Transverse colon (tissue), 4 donors: ENCODE results near the gene SSR4. TPM values are rescaled to one million over a fixed set of nuclear protein-coding genes. Genes with fewer than 3 reads are reported as not detected.

Experiments used
- DNase-seq: peaks from one replicate; pipeline ENCODE4 v3.0.0-alpha.2; 2019
- H3K27ac ChIP-seq, 4 donors: fragments of 200-600 bp; sonication (generic); 2 replicates each; pipeline ENCODE4 v1.5.1; 2016 to 2018; ENCODE audit warnings: inconsistent platforms in 4 of 4
- H3K27me3 ChIP-seq: fragments of 200-600 bp; sonication (generic); 2 replicates; pipeline ENCODE4 v1.5.1; 2017; ENCODE audit warnings: inconsistent platforms
- H3K36me3 ChIP-seq, 4 donors: fragments of 200-600 bp; sonication (generic); 2 replicates each; pipeline ENCODE4 v1.5.1; 2017 to 2019; ENCODE audit warnings: inconsistent platforms in 4 of 4
- H3K4me1 ChIP-seq, 4 donors: fragments of 200-600 bp; sonication (generic); 2 replicates each; pipeline ENCODE4 v1.5.1; 2017 to 2020; ENCODE audit warnings: inconsistent platforms in 4 of 4
- H3K4me3 ChIP-seq, 4 donors: fragments of 200-600 bp; sonication (generic); 1 replicate in 1 of 4; 2 replicates in 3 of 4; pipeline versions ENCODE4 v1.5.1 to v1.6.1; 2017 to 2019; ENCODE audit warnings: inconsistent platforms in 4 of 4
- H3K9me3 ChIP-seq, 2 donors: fragments of 200-600 bp; sonication (generic); 2 replicates each; pipeline ENCODE4 v1.5.1; 2017 to 2019; ENCODE audit warnings: inconsistent platforms in 2 of 2
- EP300 ChIP-seq: sonication (generic); formaldehyde crosslinking; IDR thresholded peaks from one replicate; pipeline ENCODE4 v1.6.1; 2017; ENCODE audit warnings: antibody characterized with exemption, low read depth
- POLR2A ChIP-seq: fragments of 450-650 bp; IDR thresholded peaks from one replicate; pipeline ENCODE4 v1.6.1; 2016; ENCODE audit warnings: antibody characterized with exemption, mild to moderate bottlenecking, moderate library complexity
- POLR2AphosphoS5 ChIP-seq, 3 donors: sonication (generic); formaldehyde crosslinking; IDR thresholded peaks; one replicate each; pipeline ENCODE4 v1.6.1; 2016; ENCODE audit warnings: antibody characterized with exemption in 3 of 3
- WGBS, 2 donors: methylation state at CpG; one replicate each; pipeline ENCODE4 v1.1.5; 2018; ENCODE audit warnings: low coverage in 1 of 2; 5-methylcytosine and 5-hydroxymethylcytosine counted together
- in situ Hi-C, 4 donors: fragments of 200-750 bp; cut with MboI; loops; one replicate each; pipeline versions ENCODE4 v1.15.0 to v1.15.1; 2017; ENCODE audit warnings: low sequenced_read_pairs in 3 of 4, low pct_ligation_motif_present in 1 of 4, low pct_unique_long_range_greater_than_20kb in 1 of 4
- intact Hi-C: fragments of 100-400 bp; cut with DNase I; formaldehyde crosslinking; loops from one replicate; pipeline ENCODE4 v1.15.1; 2023; ENCODE audit warnings: low total_unique reads
- total RNA-seq, 4 donors: library from RNA; depleted of rRNA; stranded (reverse); fragments of >200 nt; gene quantifications; one replicate each; pipeline ENCODE4 v1.1.0, GENCODE V29; 2016
- TF ChIP-seq, protein P1 (sequence below), 5 experiments: fragments of 200-600 bp in 3 of 5; fragments of 450-650 bp in 2 of 5; sonication (generic) in 3 of 5; IDR thresholded peaks; 1 replicate in 2 of 5; 2 replicates in 3 of 5; pipeline ENCODE4 v1.5.1; 2016 to 2017; ENCODE audit warnings: antibody characterized with exemption in 5 of 5, inconsistent platforms in 3 of 5, mild to moderate bottlenecking in 2 of 5, moderate library complexity in 1 of 5

Gene SSR4
- total RNA-seq, 4 donors from 2014 or later, result 16.1 to 165 (median 95.8) TPM

DNA sequence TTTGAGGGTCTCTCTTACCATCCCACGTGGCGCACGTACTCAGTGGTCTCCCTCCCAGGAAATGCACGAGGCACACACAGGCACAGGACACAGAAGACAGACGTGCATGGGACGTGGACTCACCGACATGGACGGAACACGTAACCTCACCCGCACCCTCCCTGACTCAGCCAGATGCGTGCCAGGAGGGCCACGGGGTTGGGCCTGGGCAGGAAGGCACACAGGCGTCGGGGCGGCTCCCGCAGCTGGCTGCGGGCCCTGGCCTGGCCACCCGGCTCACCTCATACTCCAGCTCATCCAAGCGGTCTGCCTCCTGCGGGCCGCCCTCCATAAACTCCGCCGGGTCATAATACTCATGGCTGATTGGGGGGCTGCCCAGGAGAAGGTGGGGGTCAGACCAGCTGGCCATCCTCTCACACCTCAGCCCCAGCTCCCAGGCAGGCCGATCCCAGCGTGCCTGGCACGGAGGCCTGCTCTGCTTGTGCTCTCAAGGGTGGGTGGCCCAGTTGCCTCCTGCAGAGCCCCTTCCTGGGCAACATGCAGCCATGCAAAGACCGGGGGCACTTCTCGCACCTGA lies 12.6 kb downstream of the SSR4 start:
- H3K27me3 ChIP-seq, result no peaks in the 10 kb centered on the region
- TF ChIP-seq POLR2AphosphoS5 (IDR thresholded peaks at IDR 0.05) (no peak), EP300 (no peak), POLR2A (no peak)
- TF ChIP-seq, protein P1, sequence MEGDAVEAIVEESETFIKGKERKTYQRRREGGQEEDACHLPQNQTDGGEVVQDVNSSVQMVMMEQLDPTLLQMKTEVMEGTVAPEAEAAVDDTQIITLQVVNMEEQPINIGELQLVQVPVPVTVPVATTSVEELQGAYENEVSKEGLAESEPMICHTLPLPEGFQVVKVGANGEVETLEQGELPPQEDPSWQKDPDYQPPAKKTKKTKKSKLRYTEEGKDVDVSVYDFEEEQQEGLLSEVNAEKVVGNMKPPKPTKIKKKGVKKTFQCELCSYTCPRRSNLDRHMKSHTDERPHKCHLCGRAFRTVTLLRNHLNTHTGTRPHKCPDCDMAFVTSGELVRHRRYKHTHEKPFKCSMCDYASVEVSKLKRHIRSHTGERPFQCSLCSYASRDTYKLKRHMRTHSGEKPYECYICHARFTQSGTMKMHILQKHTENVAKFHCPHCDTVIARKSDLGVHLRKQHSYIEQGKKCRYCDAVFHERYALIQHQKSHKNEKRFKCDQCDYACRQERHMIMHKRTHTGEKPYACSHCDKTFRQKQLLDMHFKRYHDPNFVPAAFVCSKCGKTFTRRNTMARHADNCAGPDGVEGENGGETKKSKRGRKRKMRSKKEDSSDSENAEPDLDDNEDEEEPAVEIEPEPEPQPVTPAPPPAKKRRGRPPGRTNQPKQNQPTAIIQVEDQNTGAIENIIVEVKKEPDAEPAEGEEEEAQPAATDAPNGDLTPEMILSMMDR (IDR thresholded peaks at IDR 0.05), result no peak
- in situ Hi-C loops, result loop anchor here in 1 of 4 donors (25.0 kb wide), 1 partner anchor 105 kb away; the partner anchor contains the start of gene AVPR2

GRCh38 chrX:153807976-153808375 lies 13.5 kb downstream of the SSR4 start:
- no peaks in the 10 kb centered on the region for H3K4me1 ChIP-seq
- DNase-seq, result no peak
- no peaks in the 10 kb centered on the region for H3K9me3 ChIP-seq
- H3K27me3 ChIP-seq, result no peaks in the 10 kb centered on the region
- H3K27ac ChIP-seq, result no peak overlapping the region
- H3K4me3 ChIP-seq, result no peak overlapping the region
- intact Hi-C loops (no loop called here), in situ Hi-C loops (loop anchor here in 1 of 4 donors (25.0 kb wide), 1 partner anchor 104 kb away; the partner anchor contains the start of gene AVPR2)
- 92% methylated on average over 19 of the region's 19 CpGs; no CpG with 5 or more reads in 1 of the 2 donors for WGBS, 2 donors
- TF ChIP-seq POLR2A, result no peak
- no peak for TF ChIP-seq POLR2AphosphoS5 (IDR thresholded peaks at IDR 0.05)
- no peak for TF ChIP-seq EP300
- TF ChIP-seq, protein P1 (IDR thresholded peaks at IDR 0.05), result no peak
- no peaks in the 10 kb centered on the region for H3K36me3 ChIP-seq

More for the DNA sequence above, 12.6 kb downstream of the SSR4 start:
- H3K4me3 ChIP-seq, result no peak overlapping the region
- H3K4me1 ChIP-seq, result no peaks in the 10 kb centered on the region
- H3K9me3 ChIP-seq, result no peaks in the 10 kb centered on the region
- no peaks in the 10 kb centered on the region for H3K36me3 ChIP-seq
- WGBS, 2 donors, result 92% methylated on average over 16 of the region's 28 CpGs; no CpG with 5 or more reads in 1 of the 2 donors
- no peak for DNase-seq
- intact Hi-C loops, result no loop called here
- no peak overlapping the region for H3K27ac ChIP-seq

DNA sequence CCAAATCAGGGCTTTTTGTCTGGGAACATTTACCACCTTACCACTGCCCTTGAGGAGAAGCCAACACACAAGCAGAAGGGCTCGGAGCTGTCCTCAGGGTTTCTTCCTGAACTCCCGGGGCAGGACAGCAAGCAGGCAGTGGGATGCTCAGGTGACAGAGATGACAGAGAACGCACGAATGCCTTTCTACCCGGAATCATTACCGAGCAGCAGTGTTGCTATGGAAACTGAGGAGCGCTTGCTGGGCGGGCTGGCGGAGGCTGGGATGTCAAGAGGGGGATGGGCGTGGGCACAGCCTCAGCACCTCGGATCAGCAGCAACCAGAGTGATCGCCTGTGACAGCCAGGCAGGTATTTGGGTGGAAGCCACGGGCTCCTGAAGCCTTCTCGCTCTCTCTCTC lies 17.8 kb downstream of the SSR4 start:
- Histone ChIP-seq H3K27me3 (no peaks in the 10 kb centered on the region), H3K4me3 (no peak overlapping the region), H3K36me3 (no peaks in the 10 kb centered on the region), H3K27ac (no peak overlapping the region), H3K4me1 (no peaks in the 10 kb centered on the region), H3K9me3 (no peaks in the 10 kb centered on the region)
- intact Hi-C loops, result no loop called here
- WGBS, 2 donors, result 73% methylated on average over 14 of the region's 14 CpGs; no CpG with 5 or more reads in 1 of the 2 donors
- DNase-seq, result no peak
- in situ Hi-C loops, result loop anchor here in 1 of 4 donors (25.0 kb wide), 1 partner anchor 100 kb away; the partner anchor contains the start of gene AVPR2
- no peak for TF ChIP-seq POLR2AphosphoS5 (IDR thresholded peaks at IDR 0.05)
- TF ChIP-seq, protein P1 (IDR thresholded peaks at IDR 0.05), result no peak
- no peak for TF ChIP-seq POLR2A
- TF ChIP-seq EP300, result no peak

GRCh38 chrX:153813161-153813560 lies 18.7 kb downstream of the SSR4 start:
- no peak for DNase-seq
- in situ Hi-C loops (loop anchor here in 1 of 4 donors (25.0 kb wide), 1 partner anchor 99 kb away; the partner anchor contains the start of gene AVPR2), intact Hi-C loops (no loop called here)
- Histone ChIP-seq H3K4me1 (no peaks in the 10 kb centered on the region), H3K9me3 (no peaks in the 10 kb centered on the region), H3K36me3 (no peaks in the 10 kb centered on the region), H3K4me3 (no peak overlapping the region), H3K27ac (no peak overlapping the region), H3K27me3 (no peaks in the 10 kb centered on the region)
- WGBS, 2 donors, result 83% methylated on average over 5 of the region's 5 CpGs; no CpG with 5 or more reads in 1 of the 2 donors
- no peak for TF ChIP-seq EP300
- no peak for TF ChIP-seq POLR2A
- TF ChIP-seq, protein P1 (IDR thresholded peaks at IDR 0.05), result no peak
